SK-N-MC (cell line): ENCODE measurements around the gene SLC25A24.

ENCODE experiments used
- EZH2 ChIP-seq: fragments of 200-600 bp; sonication (generic); IDR thresholded peaks from one replicate; pipeline ENCODE4 v1.6.1; 2017; ENCODE audit warnings: antibody characterized with exemption
- POLR2AphosphoS5 ChIP-seq: IDR thresholded peaks from 2 replicates; pipeline ENCODE4 v1.6.1; 2012; ENCODE audit warnings: mild to moderate bottlenecking, low read depth, low read length, borderline replicate concordance

DNA sequence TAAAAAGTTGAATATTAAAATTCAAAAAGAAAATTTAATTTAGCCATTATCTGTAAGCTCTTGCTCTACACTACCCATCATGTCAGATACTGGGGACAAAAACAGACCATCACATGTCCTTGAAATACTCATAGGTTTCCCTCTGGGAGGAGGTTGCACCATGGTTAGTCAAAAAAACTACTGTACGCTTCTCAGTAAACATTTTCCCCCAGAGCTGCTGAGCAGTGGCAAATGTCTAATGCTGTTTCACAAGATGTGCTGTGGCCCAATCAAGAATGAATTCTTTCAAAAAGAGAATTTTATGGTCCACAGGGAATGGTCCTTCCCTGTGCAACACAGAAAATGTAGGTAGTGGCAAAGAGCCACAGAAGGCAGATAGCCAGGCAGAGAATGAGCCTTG is 6.1 kb downstream of the SLC25A24 start:
- TF ChIP-seq POLR2AphosphoS5 = no peak
- TF ChIP-seq EZH2 = no peak
